CD4-positive, alpha-beta T cell (primary cell): ENCODE measurements around the gene TP63. TPM values are rescaled to one million over a fixed set of nuclear protein-coding genes. Genes with fewer than 3 reads are reported as not detected.

Source experiments
- ATAC-seq: fragments of 200-7000 bp; cut with Tn5 transposase; one replicate; pipeline ENCODE4 v1.10.0; 2022; ENCODE audit warnings: mild to moderate bottlenecking; ENCODE audit not compliant: poor library complexity
- CTCF ChIA-PET: fragments of 350-600 bp; sonication (Branson Sonifier 250); formaldehyde crosslinking; loops from one replicate; lab custom pipeline; 2021; ENCODE audit warnings: antibody characterized with exemption, inconsistent platforms; lab: Charles Lee
- POLR2A ChIA-PET: fragments of 350-600 bp; sonication (Branson Sonifier 250); formaldehyde crosslinking; loops from one replicate; lab custom pipeline; 2021; ENCODE audit warnings: antibody characterized with exemption, inconsistent platforms; lab: Charles Lee
- DNase-seq, 14 experiments: peaks; one replicate each; pipeline ENCODE4 v3.0.0-alpha.2; 2013 to 2020; ENCODE audit warnings: mixed read lengths in 2 of 14
- H3K27ac ChIP-seq, 2 donors: one replicate each; pipeline versions ENCODE4 v1.5.1 to v1.7.0; 2013; ENCODE audit warnings: low read length in 2 of 2, low read depth in 1 of 2, mild to moderate bottlenecking in 1 of 2
- H3K27me3 ChIP-seq, 2 experiments: 1 replicate in 1 of 2; 2 replicates in 1 of 2; pipeline versions ENCODE4 v1.6.1 to v1.7.0; 2013; ENCODE audit warnings: low read length in 2 of 2, control low read depth in 1 of 2, mild to moderate bottlenecking in 1 of 2, moderate library complexity in 1 of 2; ENCODE audit not compliant: insufficient read depth in 2 of 2, control insufficient read depth in 1 of 2
- H3K36me3 ChIP-seq: one replicate; pipeline ENCODE4 v1.6.1; 2013; ENCODE audit warnings: low read length, control low read depth; ENCODE audit not compliant: insufficient read depth
- H3K4me1 ChIP-seq: one replicate; pipeline ENCODE4 v1.6.1; 2013; ENCODE audit warnings: low read length, control low read depth; ENCODE audit not compliant: insufficient read depth
- H3K4me3 ChIP-seq: one replicate; pipeline ENCODE4 v1.5.1; 2013; ENCODE audit warnings: mild to moderate bottlenecking, low read length, moderate library complexity
- H3K9me3 ChIP-seq, 2 experiments: 1 replicate in 1 of 2; 2 replicates in 1 of 2; pipeline versions ENCODE4 v1.6.1 to v1.7.0; 2013; ENCODE audit warnings: low read length in 2 of 2, mild to moderate bottlenecking in 2 of 2, control low read depth in 1 of 2, moderate library complexity in 1 of 2; ENCODE audit not compliant: control insufficient read depth in 1 of 2, insufficient read depth in 1 of 2
- H3K27ac Mint-ChIP-seq: one replicate; pipeline ENCODE4 v1.8.0; 2020; ENCODE audit warnings: mixed read lengths
- H3K27me3 Mint-ChIP-seq: one replicate; pipeline ENCODE4 v1.8.0; 2021; ENCODE audit warnings: mixed read lengths
- H3K36me3 Mint-ChIP-seq: one replicate; pipeline ENCODE4 v1.8.0; 2021; ENCODE audit warnings: low read depth, mixed read lengths
- H3K4me1 Mint-ChIP-seq: one replicate; pipeline ENCODE4 v1.8.0; 2021; ENCODE audit warnings: low read depth, mixed read lengths
- H3K4me3 Mint-ChIP-seq: one replicate; pipeline ENCODE4 v1.8.0; 2020; ENCODE audit warnings: mild to moderate bottlenecking, mixed read lengths
- H3K9me3 Mint-ChIP-seq: one replicate; pipeline ENCODE4 v1.8.0; 2020; ENCODE audit warnings: mixed read lengths
- CTCF ChIP-seq: fragments of 200-600 bp; IDR thresholded peaks from one replicate; pipeline ENCODE4 v1.8.0; 2022; ENCODE audit warnings: antibody characterized with exemption, mild to moderate bottlenecking
- intact Hi-C, 2 experiments: fragments of 100-400 bp; cut with DNase I in 1 of 2; cut with micrococcal nuclease in 1 of 2; formaldehyde crosslinking; loops; one replicate each; pipeline versions ENCODE4 v1.15.1 to v1.9.0; 2023 to 2025; cut with DNase I, micrococcal nuclease
- total RNA-seq, 174 experiments: library from RNA in 2 of 174; stranded (reverse) in 2 of 174; gene quantifications; one replicate each; pipeline ENCODE4 v1.2.3 and lab custom pipeline; 2021 to 2026

TP63 gene
- total RNA-seq, 2 experiments from 2014 or later = 0.31 TPM; not detected in 1

GRCh38 chr3:189890496-189890895 lies 259.3 kb downstream of the TP63 start:
- no peaks in the 10 kb centered on the region for H3K9me3 Mint-ChIP-seq
- ChIA-PET CTCF (no interaction called here), POLR2A (no interaction called here)
- H3K9me3 ChIP-seq = no peaks in the 10 kb centered on the region
- H3K27ac Mint-ChIP-seq = no peak overlapping the region
- no peak overlapping the region for H3K27ac ChIP-seq
- H3K4me1 ChIP-seq = no peaks in the 10 kb centered on the region
- H3K36me3 ChIP-seq = no peaks in the 10 kb centered on the region
- ATAC-seq (no peak), DNase-seq (no peak)
- H3K4me3 ChIP-seq = no peak overlapping the region
- H3K27me3 ChIP-seq = no peaks in the 10 kb centered on the region
- H3K4me3 Mint-ChIP-seq = no peak overlapping the region
- H3K27me3 Mint-ChIP-seq = no peaks in the 10 kb centered on the region
- intact Hi-C loops = no loop called here
- H3K36me3 Mint-ChIP-seq = no peaks in the 10 kb centered on the region
- no peaks in the 10 kb centered on the region for H3K4me1 Mint-ChIP-seq
- no peak for TF ChIP-seq CTCF

GRCh38 chr3:189896533-189896932 lies 265.3 kb downstream of the TP63 start:
- H3K4me1 Mint-ChIP-seq = no peaks in the 10 kb centered on the region
- no peaks in the 10 kb centered on the region for H3K9me3 Mint-ChIP-seq
- CTCF ChIA-PET = no interaction called here
- ATAC-seq (no peak), DNase-seq (no peak)
- intact Hi-C loops = no loop called here
- Histone ChIP-seq H3K27me3 (no peaks in the 10 kb centered on the region), H3K9me3 (no peaks in the 10 kb centered on the region), H3K4me3 (no peak overlapping the region), H3K36me3 (no peaks in the 10 kb centered on the region), H3K4me1 (no peaks in the 10 kb centered on the region), H3K27ac (no peak overlapping the region)
- H3K27ac Mint-ChIP-seq = no peak overlapping the region
- POLR2A ChIA-PET = no interaction called here
- no peak overlapping the region for H3K4me3 Mint-ChIP-seq
- no peak for TF ChIP-seq CTCF
- no peaks in the 10 kb centered on the region for H3K27me3 Mint-ChIP-seq
- no peaks in the 10 kb centered on the region for H3K36me3 Mint-ChIP-seq

- no peak for TF ChIP-seq CTCF
- no peak for ATAC-seq
- intact Hi-C loops = no loop called here
- DNase-seq = no peak
- no peaks in the 10 kb centered on the region for H3K27me3 ChIP-seq
- H3K4me1 ChIP-seq = no peaks in the 10 kb centered on the region
- H3K9me3 ChIP-seq = no peaks in the 10 kb centered on the region
- H3K27ac ChIP-seq = no peak overlapping the region
- Mint-ChIP-seq H3K27me3 (no peaks in the 10 kb centered on the region), H3K36me3 (no peaks in the 10 kb centered on the region), H3K9me3 (no peaks in the 10 kb centered on the region), H3K4me3 (no peak overlapping the region), H3K4me1 (no peaks in the 10 kb centered on the region), H3K27ac (no peak overlapping the region)
- POLR2A ChIA-PET = no interaction called here
- H3K4me3 ChIP-seq = no peak overlapping the region
- no peaks in the 10 kb centered on the region for H3K36me3 ChIP-seq
- CTCF ChIA-PET = no interaction called here
These were observed 266.2 kb downstream of the TP63 start for GRCh38 chr3:189897406-189897805.
